GM12801 (cell line): ENCODE results near the gene GSTO2.

ENCODE experiments used
- CTCF ChIP-seq: IDR thresholded peaks from one replicate; pipeline ENCODE4 v1.5.1; 2011; ENCODE audit warnings: control low read depth; ENCODE audit not compliant: insufficient read length; ENCODE audit errors: extremely low read depth

The GSTO2 gene

GRCh38 chr10:104247513-104248146 is 21.4 kb upstream of the GSTO2 start:
- TF ChIP-seq CTCF = no peak

GRCh38 chr10:104250371-104250770 is 18.6 kb upstream of the GSTO2 start:
- no peak for TF ChIP-seq CTCF

- TF ChIP-seq CTCF = no peak
These were observed 17.5 kb upstream of the GSTO2 start for GRCh38 chr10:104251443-104251842.

- TF ChIP-seq CTCF = no peak
These were observed 16.6 kb upstream of the GSTO2 start for GRCh38 chr10:104252368-104252767.

GRCh38 chr10:104253106-104253505 is 15.9 kb upstream of the GSTO2 start:
- no peak for TF ChIP-seq CTCF

GRCh38 chr10:104253606-104254410 is 15.2 kb upstream of the GSTO2 start:
- TF ChIP-seq CTCF = no peak

GRCh38 chr10:104254493-104255310 is 14.3 kb upstream of the GSTO2 start, which contains the start of gene GSTO1:
GSTO1 (plus strand) TSS chr10:104254892; CDS start chr10:104254929, 37 bp downstream.
- TF ChIP-seq CTCF = no peak
